HCT116 (cell line): Measurements from ENCODE around the gene PODNL1. TPM values are rescaled to one million over a fixed set of nuclear protein-coding genes. Genes with fewer than 3 reads are reported as not detected.

Experiments used
- ATAC-seq: fragments of 200-7000 bp; cut with Tn5 transposase; 2 replicates; pipeline ENCODE4 v1.9.1; 2020; ENCODE audit warnings: mild to moderate bottlenecking, moderate library complexity
- BruUV-seq: library from RNA; stranded (reverse); fragments of 400-500 nt; replicated peaks from 2 replicates; lab custom pipeline; 2021; lab: Mats Ljungman, UMichigan
- CTCF ChIA-PET: fragments of 300-600 bp; sonication (Branson Sonifier 250); formaldehyde crosslinking; loops from one replicate; lab custom pipeline; 2021; ENCODE audit warnings: antibody characterized with exemption; lab: Charles Lee
- POLR2A ChIA-PET: fragments of 300-600, 350-600 bp; sonication (Branson Sonifier 250); formaldehyde crosslinking; loops from one replicate; lab custom pipeline; 2021; ENCODE audit warnings: antibody characterized with exemption; lab: Charles Lee
- RAD21 ChIA-PET, 2 experiments: fragments of 300-600 bp; sonication (Branson Sonifier 250); formaldehyde crosslinking; loops; one replicate each; lab custom pipeline; 2023; ENCODE audit warnings: low total read pairs in 2 of 2; ENCODE audit not compliant: uncharacterized antibody in 2 of 2, unreplicated experiment in 2 of 2, low non-redundant PET in 1 of 2; lab: Charles Lee
- DNase-seq: peaks from one replicate; pipeline ENCODE4 v3.0.0-alpha.2; 2010; ENCODE audit warnings: low read depth, low spot score
- H2AFZ ChIP-seq: fragments of 200-600 bp; shearing (Covaris generic), sonication (generic); 2 replicates; pipeline ENCODE4 v1.6.1; 2017; ENCODE audit warnings: low read depth, mixed run types, mixed read lengths, antibody characterized with exemption, low read length; ENCODE audit not compliant: poor library complexity, severe bottlenecking
- H3K27ac ChIP-seq: 2 replicates; pipeline ENCODE4 v1.5.1; 2012; ENCODE audit warnings: low read depth, low read length
- H3K27me3 ChIP-seq: fragments of 200-600 bp; sonication (generic); 2 replicates; pipeline ENCODE4 v1.6.1; 2016; ENCODE audit warnings: mixed run types, low read length, mixed read lengths; ENCODE audit not compliant: insufficient read depth
- H3K36me3 ChIP-seq, 2 experiments: fragments of 200-500 bp in 1 of 2; fragments of 200-600 bp in 1 of 2; sonication (Bioruptor generic) in 1 of 2; sonication (generic) in 1 of 2; 2 replicates each; pipeline versions ENCODE4 v1.5.1 to v1.6.1; 2014 to 2016; ENCODE audit warnings: low read length in 2 of 2, inconsistent platforms in 1 of 2, mixed read lengths in 1 of 2, mixed run types in 1 of 2; ENCODE audit not compliant: insufficient read depth in 2 of 2, control insufficient read depth in 1 of 2
- H3K4me1 ChIP-seq, 2 experiments: fragments of 200-600 bp in 1 of 2; sonication (generic) in 1 of 2; 2 replicates each; pipeline versions ENCODE4 v1.5.1 to v1.6.1; 2012 to 2017; ENCODE audit warnings: low read length in 2 of 2, inconsistent platforms in 1 of 2, mild to moderate bottlenecking in 1 of 2, mixed read lengths in 1 of 2, mixed run types in 1 of 2, moderate library complexity in 1 of 2; ENCODE audit not compliant: insufficient read depth in 2 of 2, control insufficient read depth in 1 of 2
- H3K4me2 ChIP-seq: fragments of 200-600 bp; sonication (generic); 2 replicates; pipeline ENCODE4 v1.6.1; 2017; ENCODE audit warnings: mixed run types, low read length, mixed read lengths
- H3K4me3 ChIP-seq, 2 experiments: fragments of 200-600 bp in 1 of 2; sonication (generic) in 1 of 2; replicated peaks in 1 of 2; 2 replicates each; pipeline ENCODE4 v1.5.1; 2011 to 2016; ENCODE audit warnings: low read length in 2 of 2, control low read depth in 1 of 2, low read depth in 1 of 2, mild to moderate bottlenecking in 1 of 2, mixed read lengths in 1 of 2, mixed run types in 1 of 2
- H3K79me2 ChIP-seq: fragments of 200-600 bp; sonication (generic); 2 replicates; pipeline ENCODE4 v1.6.1; 2017; ENCODE audit warnings: mild to moderate bottlenecking, mixed run types, low read length, moderate library complexity, mixed read lengths; ENCODE audit not compliant: insufficient read depth
- H3K9ac ChIP-seq: fragments of 200-600 bp; sonication (generic); 2 replicates; pipeline ENCODE4 v1.6.1; 2016; ENCODE audit warnings: low read length, mixed read lengths
- H3K9me2 ChIP-seq: fragments of 200-600 bp; sonication (generic), shearing (Covaris generic); 2 replicates; pipeline ENCODE4 v1.6.1; 2017; ENCODE audit warnings: mixed run types, mild to moderate bottlenecking, moderate library complexity; ENCODE audit not compliant: insufficient read depth
- H3K9me3 ChIP-seq, 2 experiments: fragments of 200-500 bp in 1 of 2; fragments of 200-600 bp in 1 of 2; sonication (Bioruptor generic) in 1 of 2; sonication (generic) in 1 of 2; 2 replicates each; pipeline ENCODE4 v1.6.1; 2014 to 2017; ENCODE audit warnings: low read length in 2 of 2, mixed read lengths in 2 of 2, inconsistent platforms in 1 of 2, low read depth in 1 of 2, mild to moderate bottlenecking in 1 of 2, mixed run types in 1 of 2, moderate library complexity in 1 of 2; ENCODE audit not compliant: control insufficient read depth in 1 of 2, insufficient read depth in 1 of 2
- H4K20me1 ChIP-seq: fragments of 200-600 bp; sonication (generic), shearing (Covaris generic); 2 replicates; pipeline ENCODE4 v1.6.1; 2017; ENCODE audit warnings: mixed run types, mild to moderate bottlenecking, moderate library complexity; ENCODE audit not compliant: insufficient read depth
- ELF1 ChIP-seq: IDR thresholded peaks from 2 replicates; pipeline ENCODE4 v1.6.1; 2012; ENCODE audit warnings: low read depth, borderline replicate concordance
- POLR2A ChIP-seq: IDR thresholded peaks from 2 replicates; pipeline ENCODE4 v1.7.0; 2011; ENCODE audit warnings: borderline replicate concordance; ENCODE audit not compliant: insufficient read depth, insufficient read length; ENCODE audit errors: extremely low read depth
- TCF7L2 ChIP-seq: IDR thresholded peaks from 2 replicates; pipeline ENCODE4 v1.7.0; 2011; ENCODE audit warnings: borderline replicate concordance, inconsistent platforms; ENCODE audit not compliant: insufficient read depth, insufficient read length; ENCODE audit errors: extremely low read depth
- ZBTB33 ChIP-seq: IDR thresholded peaks from 2 replicates; pipeline ENCODE4 v1.6.1; 2011; ENCODE audit warnings: mild to moderate bottlenecking, low read length, moderate library complexity; ENCODE audit not compliant: insufficient replicate concordance; ENCODE audit errors: extremely low read depth
- intact Hi-C: fragments of 100-400 bp; cut with micrococcal nuclease; formaldehyde crosslinking; loops from 2 replicates; pipeline ENCODE4 v1.10.0; 2022
- total RNA-seq: library from RNA; stranded (reverse); gene quantifications from one replicate; pipeline ENCODE4 v1.2.1, GENCODE V29; 2021; ENCODE audit not compliant: unreplicated experiment

Gene PODNL1
- total RNA-seq, 1 experiment from 2014 or later, result 0.71 TPM

DNA sequence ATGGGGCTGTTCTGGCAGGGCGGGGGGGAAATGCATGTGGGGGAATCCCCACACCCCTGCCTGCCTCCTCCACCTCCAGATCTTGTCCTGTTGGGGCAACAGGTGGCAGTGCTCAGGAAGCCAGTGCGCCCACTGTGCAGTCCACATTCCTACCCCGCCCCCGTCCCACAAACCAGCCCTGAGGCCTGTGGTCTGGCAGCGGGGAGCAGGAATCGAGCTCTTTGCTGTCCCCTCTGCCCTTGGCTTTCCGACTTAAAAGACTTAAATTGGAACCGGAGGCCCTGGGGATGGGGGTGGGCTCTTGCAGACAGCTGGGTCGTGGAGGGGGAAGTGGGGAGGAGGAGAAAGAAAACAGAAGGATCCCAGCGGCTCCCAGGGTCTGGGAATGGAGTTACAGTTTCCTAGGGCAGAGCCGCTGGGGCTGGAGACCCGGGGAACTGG, 56.9 kb downstream of the PODNL1 start:
- H3K36me3 ChIP-seq, result no peaks in the 10 kb centered on the region
- no peak overlapping the region for H3K9ac ChIP-seq
- ChIA-PET CTCF (interaction anchor here (0.6 to 2.2 kb wide), 3 partner anchors 166 to 192 kb away, joined by 3 to 6 read pairs (median 4); partner anchors contain the start of gene MISP3), POLR2A (interaction anchor here (1.1 kb wide), 1 partner anchor 190 kb away, joined by 3 read pairs; no protein-coding TSS in a partner anchor), RAD21 (no interaction called here)
- no peak overlapping the region for H2AFZ ChIP-seq
- peak overlapping the region; percentile 83 for H3K4me2 ChIP-seq
- H3K9me2 ChIP-seq, result no peaks in the 10 kb centered on the region
- no peak for DNase-seq
- peaks cover 21 to 40% of the 10 kb centered on the region in 2 experiments for H3K4me1 ChIP-seq
- peak overlapping the region; percentile 79 for H3K27ac ChIP-seq
- intact Hi-C loops, result loop anchor here (5.0 kb wide), 1 partner anchor 316 kb away; no protein-coding TSS in a partner anchor
- no peaks in the 10 kb centered on the region for H3K9me3 ChIP-seq
- no peak for ATAC-seq
- no peak for TF ChIP-seq POLR2A
- TF ChIP-seq ELF1, result no peak
- TF ChIP-seq TCF7L2, result no peak
- TF ChIP-seq ZBTB33, result no peak
- H4K20me1 ChIP-seq, result no peaks in the 10 kb centered on the region
- no peaks in the 10 kb centered on the region for H3K79me2 ChIP-seq
- no peak overlapping the region for H3K4me3 ChIP-seq
- no TSS peak for BruUV-seq
- H3K27me3 ChIP-seq, result no peaks in the 10 kb centered on the region

Other genes with a start within 250 kb of the PODNL1 start
- 19.6 TPM for gene MRI1, start 173.9 kb downstream of the PODNL1 start, total RNA-seq
- gene C19orf53, start 164.0 kb downstream of the PODNL1 start, total RNA-seq, result 115 TPM
- 9.8 TPM for gene ZSWIM4, start 143.0 kb downstream of the PODNL1 start, total RNA-seq
- gene NANOS3, start 61.3 kb downstream of the PODNL1 start, total RNA-seq, result not detected
- gene BRME1, start 32.3 kb downstream of the PODNL1 start, total RNA-seq, result 1.7 TPM
- 51.5 TPM for gene CC2D1A, start 32.2 kb downstream of the PODNL1 start, total RNA-seq
- gene DCAF15, start 14.1 kb upstream of the PODNL1 start, total RNA-seq, result 46.2 TPM
- 16.3 TPM for gene RFX1, start 67.9 kb upstream of the PODNL1 start, total RNA-seq
- not detected for gene RLN3, start 89.7 kb upstream of the PODNL1 start, total RNA-seq
- 18.3 TPM for gene IL27RA, start 93.3 kb upstream of the PODNL1 start, total RNA-seq
- 3.3 TPM for gene PALM3, start 123.7 kb upstream of the PODNL1 start, total RNA-seq
- gene MISP3, start 134.4 kb upstream of the PODNL1 start, total RNA-seq, result 5.2 TPM
- not detected for gene C19orf67, start 147.4 kb upstream of the PODNL1 start, total RNA-seq
- gene SAMD1, start 152.3 kb upstream of the PODNL1 start, total RNA-seq, result 62.9 TPM
- gene PRKACA, start 179.3 kb upstream of the PODNL1 start, total RNA-seq, result 95.7 TPM
- gene ASF1B, start 198.2 kb upstream of the PODNL1 start, total RNA-seq, result 78.1 TPM